Measurements from ENCODE around the gene DIAPH1. TPM values are rescaled to one million over a fixed set of nuclear protein-coding genes. Genes with fewer than 3 reads are reported as not detected.

Gene DIAPH1
- total RNA-seq, 1 experiment from 2014 or later: 117 TPM

- Histone ChIP-seq H2BK15ac (ENCODE audit: low read depth, low read length) (no peak overlapping the region), H3K23ac (ENCODE audit: insufficient read length, low read depth, low read length) (no peak overlapping the region), H3K18ac (ENCODE audit: insufficient read length, low read depth, low read length) (no peak overlapping the region), H4K20me1 (ENCODE audit: control insufficient read depth, insufficient read depth, insufficient read length) (no peaks in the 10 kb centered on the region), H4K91ac (ENCODE audit: insufficient read length, low read depth, low read length) (no peak overlapping the region), H2BK5ac (ENCODE audit: insufficient read length, low read length) (no peak overlapping the region), H4K8ac (replicated peaks; ENCODE audit: insufficient read length, low read depth, low read length) (no peak overlapping the region), H3K9ac (ENCODE audit: extremely low read depth, insufficient read length, low read length) (no peak overlapping the region), H2AK5ac (ENCODE audit: insufficient read length, low read length) (no peak overlapping the region), H3K27me3 (ENCODE audit: insufficient read depth, low read length) (peaks cover 15% of the 10 kb centered on the region), H2BK12ac (ENCODE audit: insufficient read length, low read depth, low read length) (no peak overlapping the region), H2AFZ (ENCODE audit: low read length) (no peak overlapping the region), H3T11ph (ENCODE audit: low read length) (no peak overlapping the region), H3K4ac (ENCODE audit: low read depth, low read length) (no peak overlapping the region), H3K9me3 (ENCODE audit: control insufficient read depth, low read depth, low read length) (peaks cover 5% of the 10 kb centered on the region), H2BK120ac (ENCODE audit: low read depth, low read length, poor library complexity, severe bottlenecking) (no peak overlapping the region), H3K4me1 (ENCODE audit: insufficient read depth, low read length) (0 out of 2 replicates have a peak, but pooled peaks cover 2% of the 10 kb centered on the region), H3K23me2 (ENCODE audit: insufficient read length, low read depth, low read length, poor library complexity, severe bottlenecking) (peaks cover 17% of the 10 kb centered on the region), H3K14ac (ENCODE audit: insufficient read depth, low read length) (no peak overlapping the region), H3K27ac (ENCODE audit: insufficient read length, low read depth, low read length) (no peak overlapping the region), H4K5ac (ENCODE audit: insufficient read length, low read depth, low read length) (no peak overlapping the region), H3K56ac (ENCODE audit: insufficient read length, low read depth, low read length) (no peak overlapping the region), H3K79me2 (ENCODE audit: insufficient read depth, low read length) (no peaks in the 10 kb centered on the region), H2BK20ac (ENCODE audit: low read depth, low read length, poor library complexity, severe bottlenecking) (no peak overlapping the region), H3K79me1 (ENCODE audit: insufficient read depth, low read depth, low read length, poor library complexity, severe bottlenecking) (no peaks in the 10 kb centered on the region), H3K4me2 (ENCODE audit: insufficient read depth, insufficient read length, low read length) (peak overlapping the region; percentile 31)
- H3K4me3 Mint-ChIP-seq: peak overlapping the region in 1 of 2 experiments; percentile 19; a peak in 2 of 5 replicates
- DNase-seq: no peak
- peaks cover 0 to 23% of the 10 kb centered on the region in 2 experiments; a peak in 4 of 5 replicates for H3K9me3 Mint-ChIP-seq
- H3K27me3 Mint-ChIP-seq (ENCODE audit: low read depth): peaks cover 33% of the 10 kb centered on the region
- peaks cover 26 to 33% of the 10 kb centered on the region in 2 experiments for H3K4me1 Mint-ChIP-seq
- H3K27ac Mint-ChIP-seq: no peak overlapping the region
- peaks cover 0 to 21% (median 8%) of the 10 kb centered on the region in 3 experiments; a peak in 4 of 7 replicates for H3K36me3 Mint-ChIP-seq (ENCODE audit: insufficient read depth in 1 of 3, low read depth in 3 of 3)
- TF ChIP-seq CTCF (conservative IDR thresholded peaks at IDR 0.05): no peak
- WGBS (ENCODE audit: extremely low coverage, insufficient read length, low lambda C conversion rate): no CpG with 5 or more reads among the region's 13 CpGs
Observed at GRCh38 chr5:141477815-141478214, 141.0 kb downstream of the DIAPH1 start.

Measured in H9 (cell line).